ENCODE measurements around the gene RTF2. TPM values are rescaled to one million over a fixed set of nuclear protein-coding genes. Genes with fewer than 3 reads are reported as not detected.

The RTF2 gene
- total and polyA plus RNA-seq, 2 experiments from 2014 or later: 28.2 to 53.7 TPM

GRCh38 chr20:56463428-56463827 is 5.0 kb upstream of the RTF2 start (continued):
- TF ChIP-seq ZNF462 (CRISPR knock-in tag; IDR thresholded peaks at IDR 0.05): no peak
- no peak for TF ChIP-seq STAT1 (IDR thresholded peaks at IDR 0.05; ENCODE audit: unreplicated experiment)

GRCh38 chr20:56465997-56466396 is 2.4 kb upstream of the RTF2 start:
- H3K36me3 Mint-ChIP-seq (ENCODE audit: low read depth): no peaks in the 10 kb centered on the region; the same call in 2 of the 3 replicates
- Histone ChIP-seq H4K20me1 (replicated peaks; ENCODE audit: insufficient read depth) (no peaks in the 10 kb centered on the region; the same call in 1 of the 2 replicates), H3K79me2 (replicated peaks; ENCODE audit: insufficient read depth) (peaks cover 23% of the 10 kb centered on the region), H3K9me2 (ENCODE audit: insufficient read depth) (no peaks in the 10 kb centered on the region), H3K36me3 (ENCODE audit: insufficient read depth) (no peaks in the 10 kb centered on the region), H3K4me2 (no peak overlapping the region), H3K4me3 (no peak overlapping the region), H3K4me1 (ENCODE audit: insufficient read depth) (peaks cover 7% of the 10 kb centered on the region), H3K27me3 (ENCODE audit: insufficient read depth) (no peaks in the 10 kb centered on the region), H3K27ac (ENCODE audit: low read depth) (no peak overlapping the region), H2AFZ (no peak overlapping the region), H3F3A (replicated peaks; ENCODE audit: low read depth) (no peaks in the 10 kb centered on the region)
- no peak overlapping the region for H3K4me3 Mint-ChIP-seq
- H3K9me3 Mint-ChIP-seq: no peaks in the 10 kb centered on the region; the same call in 2 of the 3 replicates
- DNase-seq (ENCODE audit: low spot score) (no peak), ATAC-seq (no peak)
- H3K27me3 Mint-ChIP-seq (ENCODE audit: insufficient read depth, low read depth, poor library complexity): peaks cover 1% of the 10 kb centered on the region
- no peak overlapping the region for H3K27ac Mint-ChIP-seq
- peaks cover 4% of the 10 kb centered on the region; the same call in 2 of the 3 replicates for H3K4me1 Mint-ChIP-seq
- TF ChIP-seq ZNF331 (CRISPR knock-in tag; IDR thresholded peaks at IDR 0.05; ENCODE audit: low read depth) (no peak), EZH2 (IDR thresholded peaks at IDR 0.05; ENCODE audit: low read depth, unreplicated experiment) (no peak), ZNF114 (CRISPR knock-in tag; IDR thresholded peaks at IDR 0.05) (no peak), NANOG (IDR thresholded peaks at IDR 0.05; ENCODE audit: borderline replicate concordance) (no peak), CTCF (conservative IDR thresholded peaks at IDR 0.05; ENCODE audit: low read depth in 2 of 2) (no peak), EZH2phosphoT487 (IDR thresholded peaks at IDR 0.05; ENCODE audit: unreplicated experiment) (no peak), STAT1 (IDR thresholded peaks at IDR 0.05; ENCODE audit: unreplicated experiment) (no peak), CREB1 (CRISPR knock-in tag; IDR thresholded peaks at IDR 0.05; ENCODE audit: low read depth) (no peak)
